PC-3 (cell line): Measurements from ENCODE around the gene ABHD14A. TPM values are rescaled to one million over a fixed set of nuclear protein-coding genes. Genes with fewer than 3 reads are reported as not detected.

Source experiments
- ATAC-seq: fragments of 200-7000 bp; cut with Tn5 transposase; 2 replicates; pipeline ENCODE4 v1.9.1; 2020; ENCODE audit warnings: mild to moderate bottlenecking, moderate library complexity
- BruUV-seq: library from RNA; stranded (reverse); fragments of 400-500 nt; replicated peaks from 2 replicates; lab custom pipeline; 2021; lab: Mats Ljungman, UMichigan
- CTCF ChIA-PET: fragments of 300-600 bp; sonication (Branson Sonifier 250); formaldehyde crosslinking; loops from one replicate; lab custom pipeline; 2022; ENCODE audit warnings: antibody characterized with exemption; lab: Charles Lee
- POLR2A ChIA-PET: fragments of 300-600 bp; sonication (Branson Sonifier 250); formaldehyde crosslinking; loops from one replicate; lab custom pipeline; 2022; ENCODE audit warnings: antibody characterized with exemption; ENCODE audit not compliant: unreplicated experiment; lab: Charles Lee
- DNase-seq: peaks from one replicate; pipeline ENCODE4 v3.0.0-alpha.2; 2015
- H2AFZ ChIP-seq: fragments of 300-600 bp; sonication (generic); 2 replicates; pipeline ENCODE4 v1.6.0; 2016; ENCODE audit warnings: antibody characterized with exemption, low read length
- H3F3A ChIP-seq: fragments of 300-600 bp; sonication (generic); one replicate; pipeline ENCODE4 v1.6.0; 2017; ENCODE audit warnings: antibody characterized with exemption, low read length, control low read depth, mild to moderate bottlenecking; ENCODE audit not compliant: unreplicated experiment
- H3K27ac ChIP-seq: fragments of 300-600 bp; sonication (generic); 2 replicates; pipeline ENCODE4 v1.5.1; 2016; ENCODE audit warnings: mild to moderate bottlenecking, low read length
- H3K27me3 ChIP-seq: fragments of 300-600 bp; sonication (generic); 2 replicates; pipeline ENCODE4 v1.6.1; 2016; ENCODE audit warnings: low read length, mixed read lengths
- H3K36me3 ChIP-seq: fragments of 300-600 bp; sonication (generic); 2 replicates; pipeline ENCODE4 v1.6.1; 2016; ENCODE audit warnings: low read depth, mixed run types, low read length, mixed read lengths
- H3K4me1 ChIP-seq: fragments of 300-600 bp; sonication (generic); 2 replicates; pipeline ENCODE4 v1.5.1; 2016; ENCODE audit warnings: low read length; ENCODE audit not compliant: insufficient read depth
- H3K4me2 ChIP-seq: fragments of 300-600 bp; sonication (generic); 2 replicates; pipeline ENCODE4 v1.6.0; 2016; ENCODE audit warnings: low read length
- H3K4me3 ChIP-seq: fragments of 300-600 bp; sonication (generic); 2 replicates; pipeline ENCODE4 v1.5.1; 2016; ENCODE audit warnings: mild to moderate bottlenecking, low read length, mixed read lengths
- H3K79me2 ChIP-seq: fragments of 300-600 bp; sonication (generic); 2 replicates; pipeline ENCODE4 v1.6.1; 2017; ENCODE audit warnings: low read length, mixed read lengths
- H3K9ac ChIP-seq: fragments of 300-600 bp; sonication (generic); 2 replicates; pipeline ENCODE4 v1.6.0; 2016; ENCODE audit warnings: mild to moderate bottlenecking, low read length
- H3K9me2 ChIP-seq: fragments of 300-600 bp; sonication (generic); replicated peaks from 2 replicates; pipeline ENCODE4 v1.6.1; 2016; ENCODE audit warnings: mixed run types, low read length, mixed read lengths
- H3K9me3 ChIP-seq: fragments of 300-600 bp; sonication (generic); 2 replicates; pipeline ENCODE4 v1.6.1; 2016; ENCODE audit warnings: low read length, mixed read lengths
- H4K20me1 ChIP-seq: fragments of 300-600 bp; sonication (generic); 2 replicates; pipeline ENCODE4 v1.6.1; 2016; ENCODE audit warnings: low read length, mixed read lengths
- CTCF ChIP-seq: fragments of 300-600 bp; sonication (generic); conservative IDR thresholded peaks from 2 replicates; pipeline ENCODE4 v1.5.1; 2017; ENCODE audit warnings: antibody characterized with exemption, low read depth, mild to moderate bottlenecking, low read length
- EZH2 ChIP-seq: fragments of 300-600 bp; sonication (generic); IDR thresholded peaks from one replicate; pipeline ENCODE4 v1.6.1; 2017; ENCODE audit warnings: antibody characterized with exemption, mild to moderate bottlenecking, low read length; ENCODE audit not compliant: unreplicated experiment
- EZH2phosphoT487 ChIP-seq: fragments of 300-600 bp; sonication (generic); IDR thresholded peaks from 2 replicates; pipeline ENCODE4 v1.6.1; 2018; ENCODE audit warnings: mild to moderate bottlenecking, antibody characterized with exemption, low read length, borderline replicate concordance
- intact Hi-C: fragments of 100-400 bp; cut with micrococcal nuclease; formaldehyde crosslinking; loops from 2 replicates; pipeline ENCODE4 v1.9.0; 2023
- total RNA-seq: library from RNA; depleted of rRNA; stranded (reverse); fragments of >200 nt; gene quantifications from 2 replicates; pipeline ENCODE4 v1.2.3, GENCODE V29; 2014

ABHD14A gene
- total RNA-seq, 1 experiment from 2014 or later: 23.4 TPM

- ChIA-PET CTCF (no interaction called here), POLR2A (no interaction called here)
- H4K20me1 ChIP-seq: no peaks in the 10 kb centered on the region
- intact Hi-C loops: no loop called here
- no peak overlapping the region for H3K4me2 ChIP-seq
- no peaks in the 10 kb centered on the region for H3K9me2 ChIP-seq
- DNase-seq (no peak), ATAC-seq (no peak)
- H3K4me3 ChIP-seq: no peak overlapping the region
- H3K9me3 ChIP-seq: no peaks in the 10 kb centered on the region
- no peaks in the 10 kb centered on the region for H3K79me2 ChIP-seq
- no peak overlapping the region for H2AFZ ChIP-seq
- no TSS peak for BruUV-seq
- no peak overlapping the region for H3K27ac ChIP-seq
- no peak for TF ChIP-seq CTCF
- no peak for TF ChIP-seq EZH2
- no peak for TF ChIP-seq EZH2phosphoT487
- H3K4me1 ChIP-seq: no peaks in the 10 kb centered on the region
- no peak overlapping the region for H3K9ac ChIP-seq
- H3F3A ChIP-seq: no peaks in the 10 kb centered on the region
- no peaks in the 10 kb centered on the region for H3K36me3 ChIP-seq
- H3K27me3 ChIP-seq: no peaks in the 10 kb centered on the region
These were observed 16.0 kb upstream of the ABHD14A start for GRCh38 chr3:51958603-51959521.

- no peaks in the 10 kb centered on the region for H3K9me2 ChIP-seq
- H3K27ac ChIP-seq: no peak overlapping the region
- no peak for ATAC-seq
- H3K36me3 ChIP-seq: no peaks in the 10 kb centered on the region
- TF ChIP-seq CTCF (no peak), EZH2phosphoT487 (no peak), EZH2 (no peak)
- no TSS peak for BruUV-seq
- H3K9ac ChIP-seq: no peak overlapping the region
- no peak overlapping the region for H3K4me2 ChIP-seq
- H4K20me1 ChIP-seq: no peaks in the 10 kb centered on the region
- no peaks in the 10 kb centered on the region for H3K27me3 ChIP-seq
- intact Hi-C loops: no loop called here
- H3K4me1 ChIP-seq: no peaks in the 10 kb centered on the region
- ChIA-PET POLR2A (no interaction called here), CTCF (no interaction called here)
- no peak overlapping the region for H2AFZ ChIP-seq
- H3F3A ChIP-seq: no peaks in the 10 kb centered on the region
- H3K9me3 ChIP-seq: no peaks in the 10 kb centered on the region
- DNase-seq: no peak
- H3K4me3 ChIP-seq: no peak overlapping the region
- no peaks in the 10 kb centered on the region for H3K79me2 ChIP-seq
These were observed 15.2 kb upstream of the ABHD14A start for GRCh38 chr3:51959651-51960050.

- Histone ChIP-seq H3K4me2 (no peak overlapping the region), H3K27ac (no peak overlapping the region), H3K9me3 (no peaks in the 10 kb centered on the region), H3K27me3 (no peaks in the 10 kb centered on the region), H4K20me1 (no peaks in the 10 kb centered on the region), H2AFZ (no peak overlapping the region), H3K36me3 (no peaks in the 10 kb centered on the region), H3K4me3 (no peak overlapping the region), H3K9me2 (no peaks in the 10 kb centered on the region), H3K79me2 (no peaks in the 10 kb centered on the region), H3F3A (no peaks in the 10 kb centered on the region), H3K9ac (no peak overlapping the region), H3K4me1 (no peaks in the 10 kb centered on the region)
- ATAC-seq (no peak), DNase-seq (no peak)
- BruUV-seq: no TSS peak
- intact Hi-C loops: no loop called here
- TF ChIP-seq EZH2phosphoT487 (no peak), CTCF (no peak), EZH2 (no peak)
- CTCF ChIA-PET: no interaction called here
- POLR2A ChIA-PET: no interaction called here
These were observed 14.5 kb upstream of the ABHD14A start for GRCh38 chr3:51960386-51960785.
